VCaP (cell line): ENCODE results near the gene TRMT10A.

Source experiments
- H3K27ac ChIP-seq: fragments of 450-650 bp; 2 replicates; pipeline ENCODE4 v1.5.1; 2017
- TF ChIP-seq, protein P1 (sequence below): fragments of 450-650 bp; conservative IDR thresholded peaks from 2 replicates; pipeline ENCODE4 v1.5.1; 2017; ENCODE audit warnings: mild to moderate bottlenecking, moderate library complexity

TRMT10A gene

DNA sequence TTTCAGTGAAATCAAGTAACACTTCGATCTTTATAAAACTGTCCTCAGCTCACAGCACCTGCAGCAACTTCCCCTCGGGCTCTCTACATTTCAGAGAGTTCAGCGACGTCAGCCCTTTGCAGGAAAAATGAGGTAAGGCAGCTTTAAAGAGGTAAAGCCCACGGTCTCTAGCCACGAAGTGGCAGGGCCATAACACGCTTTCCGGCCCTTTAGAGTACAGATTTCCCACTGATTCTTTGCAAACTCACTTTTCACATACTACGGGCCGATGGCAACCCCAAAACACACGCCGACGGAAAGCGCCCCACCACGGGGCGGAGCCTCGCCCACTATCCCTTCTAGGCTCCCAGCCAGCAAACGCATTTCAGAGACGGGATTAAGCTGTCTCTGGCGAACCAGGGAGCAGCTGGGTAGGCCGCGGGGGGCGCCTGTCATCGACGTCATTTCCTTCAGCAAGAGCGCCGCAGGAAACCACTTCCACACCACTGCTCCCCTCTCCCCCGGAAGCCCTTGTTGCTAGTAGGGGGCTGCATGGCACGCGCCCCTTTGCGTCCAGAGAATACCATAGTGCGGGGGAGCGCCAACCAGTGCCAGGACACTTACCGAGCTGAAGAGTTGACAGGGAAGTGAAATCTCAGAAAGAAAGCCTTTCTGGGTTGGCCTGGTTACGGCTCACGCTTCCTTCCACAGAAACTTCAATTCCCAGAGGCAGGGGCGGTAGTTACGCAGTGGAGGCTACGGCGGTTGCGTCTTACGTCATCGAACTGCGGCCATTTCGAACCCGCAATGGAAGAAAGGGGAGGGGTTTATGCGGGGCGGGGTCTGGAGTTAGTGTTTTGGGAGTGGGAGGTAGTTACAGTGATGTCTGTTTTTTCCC, at the start of gene TRMT10A:
TSS of gene TRMT10A (minus strand) at position 730 of the 877 bp plus-strand sequence. CDS start 4,701 bp downstream, outside the sequence.
- TF ChIP-seq, protein P1, sequence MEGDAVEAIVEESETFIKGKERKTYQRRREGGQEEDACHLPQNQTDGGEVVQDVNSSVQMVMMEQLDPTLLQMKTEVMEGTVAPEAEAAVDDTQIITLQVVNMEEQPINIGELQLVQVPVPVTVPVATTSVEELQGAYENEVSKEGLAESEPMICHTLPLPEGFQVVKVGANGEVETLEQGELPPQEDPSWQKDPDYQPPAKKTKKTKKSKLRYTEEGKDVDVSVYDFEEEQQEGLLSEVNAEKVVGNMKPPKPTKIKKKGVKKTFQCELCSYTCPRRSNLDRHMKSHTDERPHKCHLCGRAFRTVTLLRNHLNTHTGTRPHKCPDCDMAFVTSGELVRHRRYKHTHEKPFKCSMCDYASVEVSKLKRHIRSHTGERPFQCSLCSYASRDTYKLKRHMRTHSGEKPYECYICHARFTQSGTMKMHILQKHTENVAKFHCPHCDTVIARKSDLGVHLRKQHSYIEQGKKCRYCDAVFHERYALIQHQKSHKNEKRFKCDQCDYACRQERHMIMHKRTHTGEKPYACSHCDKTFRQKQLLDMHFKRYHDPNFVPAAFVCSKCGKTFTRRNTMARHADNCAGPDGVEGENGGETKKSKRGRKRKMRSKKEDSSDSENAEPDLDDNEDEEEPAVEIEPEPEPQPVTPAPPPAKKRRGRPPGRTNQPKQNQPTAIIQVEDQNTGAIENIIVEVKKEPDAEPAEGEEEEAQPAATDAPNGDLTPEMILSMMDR = no peak
- H3K27ac ChIP-seq = peak within 1 kb of the TSS; percentile 87

DNA sequence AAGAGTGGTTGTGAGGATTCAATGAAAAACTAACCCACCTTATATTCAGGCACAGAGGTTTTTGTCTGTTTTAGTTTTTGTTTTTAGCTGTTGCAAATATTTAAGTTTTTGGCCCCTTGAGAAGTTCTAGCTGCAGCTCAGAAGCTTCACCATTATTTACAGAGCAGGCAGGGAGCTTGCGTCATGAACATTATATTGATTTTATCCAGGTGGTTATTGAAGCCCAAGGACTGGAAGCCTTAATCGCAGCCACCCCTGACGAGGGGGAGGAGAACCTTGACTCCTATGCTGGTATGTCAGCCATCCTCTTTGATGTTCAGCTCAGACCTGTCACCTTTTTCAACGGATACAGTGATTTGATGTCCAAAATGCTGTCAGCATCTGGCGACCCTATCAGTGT, 48.9 kb upstream of the TRMT10A start:
- TF ChIP-seq, protein P1 = no peak
- no peak overlapping the region for H3K27ac ChIP-seq

DNA sequence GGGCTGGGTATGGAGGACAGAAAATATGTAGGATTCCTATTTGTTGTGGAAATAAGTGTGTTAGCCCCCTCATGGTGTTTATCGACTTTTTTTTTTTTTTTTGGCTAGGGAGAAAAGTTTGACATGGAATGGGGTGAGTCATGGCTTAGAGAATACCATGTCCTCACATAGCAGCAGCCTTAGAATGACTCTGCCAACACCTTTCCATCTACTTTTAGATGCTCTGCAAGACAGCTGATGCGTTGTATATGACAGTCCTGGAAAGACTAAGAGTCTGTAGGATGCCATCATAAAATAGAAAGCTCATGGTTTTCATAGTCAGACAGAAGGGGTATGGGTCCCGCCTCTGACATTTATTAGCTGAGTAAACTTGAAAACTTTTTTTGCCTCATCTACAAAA, 48.4 kb upstream of the TRMT10A start:
- H3K27ac ChIP-seq = no peak overlapping the region
- TF ChIP-seq, protein P1 = no peak

DNA sequence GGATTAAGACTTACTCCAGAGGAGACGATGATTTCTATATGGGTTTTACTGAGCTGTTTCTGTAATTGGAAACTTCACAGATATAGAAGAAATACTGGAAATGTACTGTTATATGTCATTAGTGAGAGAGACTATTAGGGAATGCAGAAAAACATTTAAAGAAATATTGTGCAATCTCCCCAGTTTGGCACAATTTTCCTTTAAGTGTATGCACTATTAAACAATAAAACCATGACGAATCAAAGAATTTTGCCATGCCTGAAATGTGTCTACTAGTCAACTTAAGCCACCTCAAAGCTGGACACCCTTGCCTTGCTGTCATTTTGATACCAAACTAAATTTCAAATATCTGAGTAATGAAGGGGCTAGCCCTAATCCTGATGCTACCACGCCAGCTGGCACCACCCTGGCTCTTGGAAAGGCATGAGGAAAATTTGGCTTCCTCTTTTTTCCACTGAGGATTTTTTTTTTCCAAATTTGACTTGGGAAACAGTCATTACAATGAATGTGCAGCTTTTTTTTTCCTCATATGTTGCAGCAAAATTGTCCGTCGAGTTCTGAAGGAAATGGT, 46.9 kb upstream of the TRMT10A start:
- no peak overlapping the region for H3K27ac ChIP-seq
- TF ChIP-seq, protein P1 = no peak

DNA sequence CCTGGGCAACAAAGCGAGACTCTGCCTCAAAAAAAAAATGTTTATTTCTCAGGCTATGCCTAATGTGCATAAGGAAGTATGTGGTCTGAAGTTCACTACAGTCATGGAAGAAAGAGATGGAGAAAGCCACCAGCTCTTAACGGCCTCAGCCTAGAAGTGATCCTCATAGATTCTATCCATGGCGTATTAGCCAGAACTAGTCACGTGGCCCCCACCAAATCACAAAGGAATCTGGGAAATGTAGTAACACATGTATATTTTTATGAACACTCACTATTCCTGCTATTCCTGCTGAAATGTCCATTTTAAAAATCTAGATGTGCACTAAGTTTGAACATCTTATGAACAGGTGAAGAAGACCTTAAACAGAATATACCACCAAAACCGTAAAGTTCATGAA, 44.6 kb upstream of the TRMT10A start:
- H3K27ac ChIP-seq = no peak overlapping the region
- TF ChIP-seq, protein P1 = no peak

DNA sequence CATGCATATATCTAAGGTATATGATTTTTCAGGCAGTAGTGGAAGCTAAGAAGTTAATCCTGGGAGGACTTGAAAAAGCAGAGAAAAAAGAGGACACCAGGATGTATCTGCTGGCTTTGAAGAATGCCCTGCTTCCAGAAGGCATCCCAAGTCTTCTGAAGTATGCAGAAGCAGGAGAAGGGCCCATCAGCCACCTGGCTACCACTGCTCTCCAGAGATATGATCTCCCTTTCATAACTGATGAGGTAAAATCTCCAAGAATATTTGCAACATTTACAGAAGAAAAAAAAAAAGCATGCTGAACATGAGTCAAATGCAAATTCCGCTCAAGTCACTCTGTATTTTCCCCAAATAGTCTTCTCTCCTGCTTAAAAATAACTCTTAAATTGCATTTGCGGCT, 42.9 kb upstream of the TRMT10A start:
- no peak overlapping the region for H3K27ac ChIP-seq
- TF ChIP-seq, protein P1 = no peak

DNA sequence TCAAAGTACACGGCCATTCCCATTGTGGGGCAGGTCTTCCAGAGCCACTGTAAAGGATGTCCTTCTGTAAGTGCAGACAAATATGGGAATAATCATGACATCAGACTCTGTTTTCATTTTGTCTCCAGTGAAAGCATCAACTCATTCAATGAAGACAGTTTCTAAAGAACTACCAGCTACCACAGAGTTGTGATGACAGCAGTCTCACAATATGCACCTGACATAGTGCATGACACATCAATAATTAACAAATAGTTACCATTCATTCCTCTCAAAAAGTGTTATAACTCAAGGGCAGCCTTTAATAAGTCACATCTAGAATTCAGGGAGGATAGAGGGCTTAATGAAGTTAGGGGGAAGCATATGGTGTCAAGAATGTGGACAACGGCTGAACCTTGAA, 31.0 kb upstream of the TRMT10A start:
- TF ChIP-seq, protein P1 = no peak
- H3K27ac ChIP-seq = no peak overlapping the region
